ENCODE results near the gene MRM2.
A peak's percentile ranks its signal among the peaks of the same experiment; 100 is the strongest.

The MRM2 gene

GRCh38 chr7:2220030-2220429 lies 22.0 kb downstream of the MRM2 start:
- DNase-seq = no peak

GRCh38 chr7:2219606-2220005 lies 22.4 kb downstream of the MRM2 start:
- DNase-seq = no peak

- DNase-seq = no peak
Measured at GRCh38 chr7:2219136-2219535, 22.9 kb downstream of the MRM2 start.

- DNase-seq = no peak
Measured at GRCh38 chr7:2218444-2218785, 23.6 kb downstream of the MRM2 start.

- DNase-seq = no peak
Measured at GRCh38 chr7:2217716-2218443, 24.1 kb downstream of the MRM2 start.

GRCh38 chr7:2217206-2217605 lies 24.8 kb downstream of the MRM2 start:
- DNase-seq = no peak

- no peak for DNase-seq
Measured at GRCh38 chr7:2215851-2216250, 26.2 kb downstream of the MRM2 start.

GRCh38 chr7:2214636-2215035 lies 27.4 kb downstream of the MRM2 start:
- no peak for DNase-seq

GRCh38 chr7:2213551-2214215 lies 28.3 kb downstream of the MRM2 start:
- no peak for DNase-seq

GRCh38 chr7:2212906-2213305 lies 29.1 kb downstream of the MRM2 start:
- no peak for DNase-seq

GRCh38 chr7:2211926-2212325 lies 30.1 kb downstream of the MRM2 start:
- DNase-seq = no peak

- DNase-seq = no peak
Measured at GRCh38 chr7:2211259-2211880, 30.6 kb downstream of the MRM2 start.

GRCh38 chr7:2210551-2211258 lies 31.3 kb downstream of the MRM2 start:
- DNase-seq = no peak

- no peak for DNase-seq
Measured at GRCh38 chr7:2209961-2210323, 32.1 kb downstream of the MRM2 start.

GRCh38 chr7:2209146-2209960 lies 32.7 kb downstream of the MRM2 start:
- peak; percentile 40 for DNase-seq

GRCh38 chr7:2208712-2209111 lies 33.3 kb downstream of the MRM2 start:
- no peak for DNase-seq

GRCh38 chr7:2205036-2205780 lies 36.8 kb downstream of the MRM2 start:
- DNase-seq = no peak

GRCh38 chr7:2204446-2204845 lies 37.6 kb downstream of the MRM2 start:
- no peak for DNase-seq

- no peak for DNase-seq
Measured at GRCh38 chr7:2203766-2204300, 38.2 kb downstream of the MRM2 start.

- no peak for DNase-seq
Measured at GRCh38 chr7:2202901-2203765, 38.9 kb downstream of the MRM2 start.

GRCh38 chr7:2202361-2202761 lies 39.6 kb downstream of the MRM2 start:
- no peak for DNase-seq
